HepG2 (cell line): ENCODE results near the gene C3orf22. TPM values are rescaled to one million over a fixed set of nuclear protein-coding genes. Genes with fewer than 3 reads are reported as not detected.

Experiments
- ATAC-seq: fragments of 200-7000 bp; cut with Tn5 transposase; 3 replicates; pipeline ENCODE4 v1.9.1; 2020; ENCODE audit warnings: mild to moderate bottlenecking, moderate library complexity
- BruUV-seq: library from RNA; stranded (reverse); fragments of 400-500 nt; replicated peaks from 2 replicates; lab custom pipeline; 2021; lab: Mats Ljungman, UMichigan
- CTCF ChIA-PET: fragments of 300-600 bp; formaldehyde crosslinking; extraction: SDS; loops from one replicate; lab custom pipeline; 2021; ENCODE audit warnings: low total read pairs, inconsistent platforms, low intra/inter-chr PET ratio; lab: Yijun Ruan, JAX
- POLR2A ChIA-PET: fragments of 350-600 bp; sonication (Branson Sonifier 250); formaldehyde crosslinking; loops from one replicate; lab custom pipeline; 2020; ENCODE audit warnings: antibody characterized with exemption, inconsistent platforms; lab: Yijun Ruan, JAX
- DNase-seq: peaks from one replicate; pipeline ENCODE4 v3.0.0-alpha.2; 2015; ENCODE audit warnings: low spot score
- FAIRE-seq: peaks from 3 replicates; lab custom pipeline; 2011; peaks lifted over from hg19 to GRCh38; lab: Jason Lieb, UNC
- H2AFZ ChIP-seq: one replicate; pipeline ENCODE4 v1.6.1; 2011; ENCODE audit warnings: low read length, inconsistent platforms
- H3K27ac ChIP-seq: fragments of 300-600 bp; 3 replicates; pipeline ENCODE4 v1.8.0; 2011; ENCODE audit warnings: mixed run types, mild to moderate bottlenecking, mixed read lengths, low read length, inconsistent platforms; ENCODE audit not compliant: insufficient read depth; ENCODE audit errors: extremely low read length
- H3K27me3 ChIP-seq, 2 experiments: fragments of 200-600 bp in 1 of 2; 2 replicates in 1 of 2; 3 replicates in 1 of 2; pipeline versions ENCODE4 v1.6.0 to v1.8.0; 2011; ENCODE audit warnings: low read length in 2 of 2, mild to moderate bottlenecking in 2 of 2, moderate library complexity in 2 of 2, inconsistent platforms in 1 of 2; ENCODE audit not compliant: insufficient read depth in 2 of 2, control insufficient read depth in 1 of 2
- H3K36me3 ChIP-seq, 2 experiments: fragments of 200-600 bp in 1 of 2; replicated peaks in 1 of 2; 2 replicates in 1 of 2; 3 replicates in 1 of 2; pipeline versions ENCODE4 v1.5.1 to v1.8.0; 2011; ENCODE audit warnings: low read length in 2 of 2, inconsistent platforms in 1 of 2; ENCODE audit not compliant: insufficient read depth in 2 of 2, control insufficient read depth in 1 of 2
- H3K4me1 ChIP-seq: 2 replicates; pipeline ENCODE4 v1.5.1; 2012; ENCODE audit warnings: low read length, inconsistent platforms; ENCODE audit not compliant: insufficient read depth
- H3K4me2 ChIP-seq: 2 replicates; pipeline ENCODE4 v1.6.0; 2011; ENCODE audit warnings: low read depth, low read length, inconsistent platforms
- H3K4me3 ChIP-seq, 3 experiments: fragments of 200-600 bp in 1 of 3; sonication (generic), shearing (Covaris generic) in 1 of 3; replicated peaks in 1 of 3; 2 replicates each; pipeline ENCODE4 v1.5.1; 2011 to 2016; ENCODE audit warnings: low read length in 3 of 3, inconsistent platforms in 2 of 3, low read depth in 2 of 3, mild to moderate bottlenecking in 2 of 3, control low read depth in 1 of 3, mixed read lengths in 1 of 3; ENCODE audit not compliant: insufficient read depth in 1 of 3
- H3K79me2 ChIP-seq: one replicate; pipeline ENCODE4 v1.6.1; 2011; ENCODE audit warnings: low read length, inconsistent platforms; ENCODE audit not compliant: insufficient read depth
- H3K9ac ChIP-seq: 2 replicates; pipeline ENCODE4 v1.6.0; 2011; ENCODE audit warnings: mild to moderate bottlenecking, low read depth, low read length, inconsistent platforms; ENCODE audit not compliant: insufficient read depth
- H3K9me3 ChIP-seq: 2 replicates; pipeline ENCODE4 v1.5.1; 2012; ENCODE audit warnings: mild to moderate bottlenecking, low read length
- H4K20me1 ChIP-seq: 2 replicates; pipeline ENCODE4 v1.6.0; 2011; ENCODE audit warnings: inconsistent platforms, mild to moderate bottlenecking, low read length, moderate library complexity; ENCODE audit not compliant: insufficient read depth
- ATF1 ChIP-seq: IDR thresholded peaks from 2 replicates; pipeline ENCODE4 v1.6.1; 2016; ENCODE audit warnings: mild to moderate bottlenecking, control low read depth
- CBX5 ChIP-seq: sonication (generic); formaldehyde crosslinking; IDR thresholded peaks from 2 replicates; pipeline ENCODE4 v1.4.0; 2020; ENCODE audit warnings: missing genetic modification reagents, borderline replicate concordance
- CSRNP2 ChIP-seq: sonication (generic); formaldehyde crosslinking; conservative IDR thresholded peaks from 2 replicates; pipeline ENCODE4 v1.8.0; 2022; ENCODE audit warnings: low read depth, missing genetic modification reagents
- ELF4 ChIP-seq: sonication (generic); formaldehyde crosslinking; IDR thresholded peaks from 2 replicates; pipeline ENCODE4 v1.5.0; 2020; ENCODE audit warnings: missing genetic modification reagents, mild to moderate bottlenecking, moderate library complexity, borderline replicate concordance
- FOXK2 ChIP-seq: fragments of 450-650 bp; IDR thresholded peaks from 2 replicates; pipeline ENCODE4 v1.6.1; 2016
- HOMEZ ChIP-seq: IDR thresholded peaks from 2 replicates; pipeline ENCODE4 v1.6.1; 2016; ENCODE audit warnings: low read depth
- MLLT10 ChIP-seq: sonication (generic); formaldehyde crosslinking; IDR thresholded peaks from 2 replicates; pipeline ENCODE4 v1.4.0; 2020; ENCODE audit warnings: missing genetic modification reagents
- SAFB2 ChIP-seq: sonication (generic); formaldehyde crosslinking; IDR thresholded peaks from 2 replicates; pipeline ENCODE4 v1.5.1; 2020; ENCODE audit warnings: missing genetic modification reagents, low read depth, mild to moderate bottlenecking, borderline replicate concordance
- TIGD3 ChIP-seq: sonication (generic); formaldehyde crosslinking; IDR thresholded peaks from 2 replicates; pipeline ENCODE4 v1.5.1; 2020; ENCODE audit warnings: mild to moderate bottlenecking, missing genetic modification reagents, borderline replicate concordance
- TP53 ChIP-seq: sonication (generic); formaldehyde crosslinking; conservative IDR thresholded peaks from 2 replicates; pipeline ENCODE4 v1.4.0; 2020; ENCODE audit warnings: missing genetic modification reagents
- ZBTB7B ChIP-seq: sonication (generic); formaldehyde crosslinking; IDR thresholded peaks from 2 replicates; pipeline ENCODE4 v1.4.0; 2020; ENCODE audit warnings: missing genetic modification reagents
- ZNF225 ChIP-seq: sonication (generic); formaldehyde crosslinking; IDR thresholded peaks from 2 replicates; pipeline ENCODE4 v1.4.0; 2020; ENCODE audit warnings: mild to moderate bottlenecking, missing genetic modification reagents
- ZNF549 ChIP-seq: sonication (generic); formaldehyde crosslinking; IDR thresholded peaks from 2 replicates; pipeline ENCODE4 v1.5.0; 2020; ENCODE audit warnings: missing genetic modification reagents
- ZNF563 ChIP-seq: sonication (generic); formaldehyde crosslinking; IDR thresholded peaks from 2 replicates; pipeline ENCODE4 v1.8.0; 2022; ENCODE audit warnings: mild to moderate bottlenecking, moderate library complexity, missing genetic modification reagents
- WGBS: methylation state at CpG from one replicate; pipeline ENCODE4 v1.1.6; 2017; ENCODE audit warnings: low lambda C conversion rate; 5-methylcytosine and 5-hydroxymethylcytosine counted together
- in situ Hi-C: cut with HindIII; loops from 2 replicates; pipeline ENCODE4 v1.10.0; 2017; ENCODE audit warnings: low pct_unique_long_range_greater_than_20kb; ENCODE audit not compliant: extremely low pct_ligation_motif_present
- intact Hi-C: fragments of 100-400 bp; cut with micrococcal nuclease; formaldehyde crosslinking; loops from one replicate; pipeline ENCODE4 v1.10.0; 2022; ENCODE audit not compliant: unreplicated experiment
- polyA plus RNA-seq, 8 experiments: library from polyadenylated mRNA; depleted of rRNA in 3 of 8; stranded (reverse) in 7 of 8; unstranded in 1 of 8; fragments of >200 nt; fragmentation: Illumina TruSeq in 4 of 8; extraction: Trizol in 4 of 8; gene quantifications; 2 replicates each; pipeline versions ENCODE4 v1.2.1 to v1.2.3, GENCODE V29; 2011 to 2016; ENCODE audit warnings: low read depth in 4 of 8, missing spikeins in 1 of 8, mixed read lengths in 1 of 8; ENCODE audit not compliant: insufficient read depth in 1 of 8
- total RNA-seq, 5 experiments: library from RNA; depleted of rRNA; stranded (reverse); fragments of >200 nt; fragmentation: Illumina TruSeq; extraction: Trizol; gene quantifications; 2 replicates each; pipeline ENCODE4 v1.2.3, GENCODE V29; 2016; ENCODE audit warnings: low read depth in 1 of 5
- TF ChIP-seq, protein P1 (sequence below): sonication (generic); formaldehyde crosslinking; conservative IDR thresholded peaks from 2 replicates; pipeline ENCODE4 v1.4.0; 2020; ENCODE audit warnings: missing genetic modification reagents
- TF ChIP-seq, protein P2 (sequence below): sonication (generic); formaldehyde crosslinking; IDR thresholded peaks from 2 replicates; pipeline ENCODE4 v1.4.0; 2020; ENCODE audit warnings: missing genetic modification reagents

The C3orf22 gene
- total and polyA plus RNA-seq, 2 of the 13 experiments (the other 11 are each of a cell fraction or from before 2014, with no cell fraction given) = not detected

- TF ChIP-seq, protein P1, sequence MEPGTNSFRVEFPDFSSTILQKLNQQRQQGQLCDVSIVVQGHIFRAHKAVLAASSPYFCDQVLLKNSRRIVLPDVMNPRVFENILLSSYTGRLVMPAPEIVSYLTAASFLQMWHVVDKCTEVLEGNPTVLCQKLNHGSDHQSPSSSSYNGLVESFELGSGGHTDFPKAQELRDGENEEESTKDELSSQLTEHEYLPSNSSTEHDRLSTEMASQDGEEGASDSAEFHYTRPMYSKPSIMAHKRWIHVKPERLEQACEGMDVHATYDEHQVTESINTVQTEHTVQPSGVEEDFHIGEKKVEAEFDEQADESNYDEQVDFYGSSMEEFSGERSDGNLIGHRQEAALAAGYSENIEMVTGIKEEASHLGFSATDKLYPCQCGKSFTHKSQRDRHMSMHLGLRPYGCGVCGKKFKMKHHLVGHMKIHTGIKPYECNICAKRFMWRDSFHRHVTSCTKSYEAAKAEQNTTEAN (CRISPR knock-in tag) = no peak
- TF ChIP-seq SAFB2 (CRISPR knock-in tag) = no peak
- no peak for TF ChIP-seq ZNF549 (CRISPR knock-in tag)
These were observed 12.7 kb downstream of the C3orf22 start (continued) for GRCh38 chr3:126546013-126546412.

- Histone ChIP-seq H3K4me1 (peaks cover 8% of the 10 kb centered on the region; the same call in 1 of the 2 replicates), H3K27ac (no peak overlapping the region), H3K9me3 (no peaks in the 10 kb centered on the region), H3K36me3 (peaks cover 7 to 16% of the 10 kb centered on the region in 2 experiments; a peak in 3 of 5 replicates), H3K4me3 (no peak overlapping the region), H3K4me2 (no peak overlapping the region), H3K9ac (no peak overlapping the region), H2AFZ (no peak overlapping the region), H3K27me3 (peaks cover 0 to 6% of the 10 kb centered on the region in 2 experiments; a peak in 2 of 5 replicates), H4K20me1 (no peaks in the 10 kb centered on the region), H3K79me2 (no peaks in the 10 kb centered on the region)
- CTCF ChIA-PET = no interaction called here
- in situ Hi-C loops = no loop called here
- POLR2A ChIA-PET = no interaction called here
- ATAC-seq (no peak), FAIRE-seq (no peak), DNase-seq (no peak)
- no TSS peak for BruUV-seq
- WGBS = 41% methylated on average over 4 of the region's 5 CpGs
- intact Hi-C loops = no loop called here
- TF ChIP-seq, protein P2, sequence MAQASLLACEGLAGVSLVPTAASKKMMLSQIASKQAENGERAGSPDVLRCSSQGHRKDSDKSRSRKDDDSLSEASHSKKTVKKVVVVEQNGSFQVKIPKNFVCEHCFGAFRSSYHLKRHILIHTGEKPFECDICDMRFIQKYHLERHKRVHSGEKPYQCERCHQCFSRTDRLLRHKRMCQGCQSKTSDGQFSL (CRISPR knock-in tag) = no peak
- no peak for TF ChIP-seq ATF1 (CRISPR knock-in tag)
- TF ChIP-seq ZNF563 (CRISPR knock-in tag) = no peak
- no peak for TF ChIP-seq CBX5
- no peak for TF ChIP-seq FOXK2
- no peak for TF ChIP-seq ZNF225 (CRISPR knock-in tag)
- TF ChIP-seq ELF4 (CRISPR knock-in tag) = no peak
- TF ChIP-seq TIGD3 (CRISPR knock-in tag) = no peak
- TF ChIP-seq MLLT10 (CRISPR knock-in tag) = no peak
- no peak for TF ChIP-seq CSRNP2
- no peak for TF ChIP-seq HOMEZ (CRISPR knock-in tag)
- TF ChIP-seq TP53 = no peak
- TF ChIP-seq ZBTB7B = no peak
These were observed 13.2 kb downstream of the C3orf22 start for GRCh38 chr3:126545544-126545943.
